Measurements from ENCODE around the gene SEPTIN1.
"Not testable (repeated sequence)": the region's sequence is repeated elsewhere in the genome, so short reads cannot be mapped to it uniquely, and the experiment has no call there.

The SEPTIN1 gene

DNA sequence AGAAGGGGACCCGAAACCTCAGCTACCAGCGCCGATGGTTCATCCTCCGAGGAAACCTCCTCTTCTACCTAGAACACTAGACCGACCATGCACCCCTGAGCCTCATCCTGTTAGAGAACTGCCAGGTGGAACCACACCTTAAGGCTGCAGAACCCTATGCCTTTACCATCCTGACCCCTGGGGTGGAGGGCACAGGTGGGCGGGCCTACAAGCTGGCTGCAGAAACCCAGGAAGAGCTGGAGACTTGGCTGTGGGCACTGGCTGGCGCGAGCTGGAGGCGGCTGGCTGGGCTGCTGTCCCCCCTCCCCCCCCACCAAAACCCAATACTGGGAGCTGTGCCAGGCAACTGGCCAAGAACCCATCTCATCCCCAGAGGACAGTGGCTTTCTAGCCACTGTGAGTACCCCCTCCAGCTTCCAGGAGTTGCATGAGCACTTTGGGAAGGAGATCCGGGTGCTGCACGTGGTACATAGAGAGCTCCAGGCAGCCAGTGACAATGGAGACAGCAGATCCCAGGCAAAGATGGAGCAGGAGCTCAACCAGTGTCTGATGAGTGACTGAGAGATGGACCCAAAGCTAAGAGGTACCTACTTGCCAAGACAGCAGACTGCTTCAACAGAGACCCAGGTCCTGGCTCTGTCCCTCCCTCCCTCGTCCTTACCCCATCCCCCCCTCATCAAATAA, 25.8 kb downstream of the SEPTIN1 start:
- peak; percentile 26 for DNase-seq

DNA sequence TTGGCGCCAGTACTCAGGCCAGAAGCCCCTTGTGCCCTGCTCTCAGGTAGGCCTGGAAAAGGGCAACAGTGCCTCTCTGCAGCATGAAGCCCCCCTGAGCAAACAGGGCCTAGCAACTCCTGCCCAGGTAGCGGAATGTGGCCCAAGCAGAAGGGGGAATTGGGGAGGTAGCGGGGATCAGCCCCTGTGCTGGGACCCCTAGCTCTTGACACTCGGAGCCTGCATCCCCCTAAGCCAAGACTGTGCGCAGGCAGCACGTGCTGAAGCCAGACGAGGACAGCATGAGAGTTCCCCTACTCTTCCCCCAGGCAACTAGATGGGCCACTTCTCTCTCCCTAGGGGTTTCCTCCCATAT, 26.4 kb downstream of the SEPTIN1 start:
- DNase-seq: no peak

DNA sequence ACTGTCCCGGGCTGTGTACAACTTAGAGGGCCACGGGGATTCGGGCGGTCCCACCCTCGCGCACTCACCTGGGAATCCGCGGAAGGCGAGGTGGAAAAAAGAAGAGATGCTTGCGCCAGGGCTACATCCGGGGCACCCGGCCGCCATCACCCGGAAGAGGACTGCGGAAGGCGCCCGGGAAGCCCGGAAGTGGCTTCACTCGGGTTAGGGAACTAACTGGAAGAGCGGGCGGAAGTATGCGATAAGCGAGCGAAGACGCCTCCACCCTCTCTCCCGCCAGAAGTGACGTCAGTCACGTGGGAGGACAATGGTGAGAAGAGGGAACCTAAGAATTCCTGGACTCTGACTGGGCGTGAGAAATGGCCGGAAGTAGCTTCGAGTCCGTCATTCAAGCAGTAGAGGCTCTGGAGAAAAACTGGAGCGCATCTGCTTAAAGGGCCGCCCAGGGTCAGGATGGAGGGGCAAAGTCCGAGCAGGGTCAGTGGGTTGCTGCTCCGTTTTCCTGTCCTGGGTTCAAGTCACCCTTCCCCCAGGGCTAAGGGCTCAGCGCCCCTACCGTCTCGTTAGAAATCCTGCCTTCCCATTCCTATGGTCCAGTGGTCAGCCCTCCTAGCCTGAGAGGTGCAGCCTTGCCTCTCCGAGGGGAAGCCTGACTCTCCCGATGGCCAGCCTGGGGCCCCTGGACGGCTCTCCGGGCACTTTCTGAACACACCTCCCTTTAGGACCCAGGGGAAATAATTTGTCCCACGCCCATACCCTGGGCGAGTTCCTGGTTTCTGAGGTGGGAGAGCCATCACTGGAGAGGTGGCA, 27.0 kb downstream of the SEPTIN1 start, which contains the start of gene CD2BP2:
Gene CD2BP2 (minus strand): TSS at position 165 of the 810 bp plus-strand sequence. CDS start 627 bp downstream, outside the sequence.
- DNase-seq: peak; percentile 97

DNA sequence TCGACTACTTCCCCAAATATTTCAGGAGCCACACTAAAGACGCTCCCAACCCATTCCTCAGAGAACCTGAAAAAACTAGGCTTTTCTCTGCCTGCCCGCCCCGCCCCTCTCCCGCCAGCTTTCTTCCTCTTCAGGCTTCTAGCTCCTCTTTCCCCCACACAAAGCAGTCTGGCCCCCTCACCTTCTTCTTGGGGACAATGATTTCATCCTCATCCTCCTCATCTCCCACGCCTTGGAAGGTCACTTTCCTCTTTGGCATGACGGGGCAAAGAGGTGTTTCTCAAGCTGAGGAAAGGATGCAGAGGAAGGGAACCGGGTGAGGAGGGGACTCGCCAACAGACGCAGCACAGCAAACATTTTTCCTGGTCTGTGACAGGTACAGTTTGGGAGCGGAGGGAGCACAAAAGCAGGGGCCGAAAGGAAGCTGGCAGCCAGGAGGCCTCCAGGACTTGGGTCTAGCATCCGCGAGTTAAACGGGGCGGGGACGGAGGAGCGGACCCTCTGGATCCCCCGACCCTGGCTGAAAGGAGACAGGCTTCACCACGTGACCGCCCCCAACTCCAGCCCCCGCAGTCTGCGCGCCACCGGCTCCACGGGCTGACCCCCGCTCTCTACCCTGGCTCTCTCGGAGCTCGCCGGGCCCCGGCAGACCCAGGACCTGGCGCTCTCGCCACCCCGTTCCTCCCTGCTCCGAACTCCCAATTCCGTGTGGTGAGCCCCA, 27.8 kb downstream of the SEPTIN1 start:
- DNase-seq: no peak

DNA sequence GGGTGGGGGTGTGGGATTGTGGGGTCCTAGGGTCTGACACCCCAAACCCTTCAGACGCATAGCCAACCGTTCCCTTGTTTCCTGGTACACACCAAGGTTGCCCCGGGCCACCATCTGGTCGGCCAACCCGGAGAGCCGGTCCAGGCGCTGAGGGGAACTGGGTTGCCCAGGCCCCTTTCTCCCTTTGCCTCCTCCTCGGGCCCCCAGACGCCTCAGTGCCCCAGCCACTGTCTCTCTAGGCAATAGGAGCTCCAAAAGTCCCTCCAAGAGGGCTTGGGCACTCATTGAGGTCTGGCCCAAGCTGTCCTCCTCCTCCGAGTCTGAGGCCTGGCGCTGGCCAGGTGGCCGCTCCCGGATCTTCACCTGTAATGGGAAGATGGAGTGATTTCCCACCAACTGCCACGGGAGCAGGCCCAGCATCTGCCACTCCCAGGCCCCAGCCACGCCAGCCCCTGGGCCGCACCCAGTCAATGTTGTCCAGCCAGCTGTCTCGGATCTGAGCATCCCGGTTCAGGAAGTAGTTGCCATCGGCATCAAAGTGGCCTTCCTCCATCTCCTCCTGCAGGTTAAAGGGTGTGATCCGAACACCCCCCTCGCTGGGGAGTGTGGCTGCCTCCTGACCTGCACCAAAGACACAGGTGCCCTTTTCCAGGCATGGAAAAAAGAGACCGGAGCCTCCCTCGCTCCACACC, 28.8 kb downstream of the SEPTIN1 start:
- DNase-seq: no peak

DNA sequence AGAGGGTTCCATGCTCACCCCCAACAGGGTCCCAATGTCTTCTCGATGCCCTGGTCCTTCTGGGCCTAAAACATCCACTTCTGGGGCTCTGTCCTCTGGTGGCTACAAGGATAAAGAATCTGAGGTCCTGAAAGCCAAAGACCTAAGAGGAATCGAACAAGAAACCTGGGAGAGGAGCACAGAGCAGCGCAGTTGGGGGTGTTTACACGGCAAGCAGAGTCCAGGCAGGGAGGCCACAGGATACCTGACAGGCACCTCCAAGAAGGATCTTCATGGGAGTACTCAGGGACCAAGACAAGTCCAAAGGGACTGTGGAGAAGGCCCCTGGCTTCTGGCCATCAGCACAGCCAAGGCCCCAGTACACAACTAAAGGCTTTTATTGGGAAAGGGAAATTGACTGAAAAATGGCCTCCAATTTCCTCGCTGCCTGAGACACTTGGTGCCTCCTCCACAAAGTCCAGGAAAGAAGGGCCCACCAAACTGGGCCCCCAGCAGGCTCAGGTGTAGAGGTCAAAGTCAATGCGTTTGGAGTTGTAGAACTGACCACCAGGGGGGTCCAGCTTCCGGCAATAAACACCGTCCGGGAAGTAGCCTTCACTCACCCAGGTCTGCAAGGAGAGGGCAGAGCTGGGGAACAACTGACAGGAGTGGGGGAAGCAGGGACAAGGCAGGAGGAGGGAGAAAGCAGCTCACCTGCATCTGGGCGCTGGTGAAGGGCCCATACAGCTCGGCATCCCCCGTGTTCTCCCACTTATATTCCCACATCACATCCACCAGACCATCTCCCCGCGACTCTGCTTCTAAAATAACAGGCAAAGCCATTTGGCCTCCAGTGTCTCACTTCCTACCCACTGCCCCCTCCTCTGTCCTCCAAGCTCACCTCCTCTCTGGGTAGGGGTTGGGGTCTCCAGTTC, 29.6 kb downstream of the SEPTIN1 start:
- no peak for DNase-seq

DNA sequence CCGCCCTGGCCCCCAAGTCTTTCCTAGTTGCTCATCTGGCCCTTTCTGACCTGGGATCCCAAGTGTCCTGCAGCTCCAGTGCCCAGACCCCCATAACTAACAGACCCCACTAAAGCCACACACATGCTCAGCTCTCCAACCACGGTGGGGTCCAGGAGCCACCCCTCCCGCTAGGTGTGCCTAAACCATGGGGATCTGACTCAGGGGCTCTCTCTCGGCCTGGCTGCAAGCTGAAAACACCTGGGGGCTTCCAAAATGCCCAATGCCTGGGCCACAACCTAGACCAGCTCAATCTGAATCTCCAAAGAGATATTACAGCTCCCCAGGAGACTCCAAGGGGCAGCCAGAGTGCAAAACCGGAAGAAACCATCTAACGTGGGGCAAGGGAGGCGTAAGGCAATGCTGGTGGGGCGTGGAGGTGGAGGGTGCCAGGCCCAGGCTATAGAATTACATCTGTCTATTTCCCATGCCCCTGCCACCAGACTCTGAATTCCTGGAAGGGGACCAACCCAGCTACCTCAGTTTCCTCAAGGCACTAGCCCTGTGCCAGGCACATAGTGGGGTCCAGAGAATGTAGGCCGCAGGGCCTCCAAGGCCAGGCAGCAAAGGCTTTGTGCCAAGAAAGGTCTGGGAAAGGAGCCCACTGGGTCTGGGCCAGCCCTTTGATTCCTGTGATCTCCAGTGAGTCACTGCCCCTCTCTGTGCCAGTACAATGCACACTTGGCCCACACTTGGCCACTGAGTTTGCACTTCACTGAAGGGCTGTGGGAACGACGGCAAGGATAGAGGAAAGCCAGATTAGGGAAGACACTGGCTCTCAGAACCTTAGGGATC, 30.6 kb downstream of the SEPTIN1 start:
- DNase-seq: no peak

DNA sequence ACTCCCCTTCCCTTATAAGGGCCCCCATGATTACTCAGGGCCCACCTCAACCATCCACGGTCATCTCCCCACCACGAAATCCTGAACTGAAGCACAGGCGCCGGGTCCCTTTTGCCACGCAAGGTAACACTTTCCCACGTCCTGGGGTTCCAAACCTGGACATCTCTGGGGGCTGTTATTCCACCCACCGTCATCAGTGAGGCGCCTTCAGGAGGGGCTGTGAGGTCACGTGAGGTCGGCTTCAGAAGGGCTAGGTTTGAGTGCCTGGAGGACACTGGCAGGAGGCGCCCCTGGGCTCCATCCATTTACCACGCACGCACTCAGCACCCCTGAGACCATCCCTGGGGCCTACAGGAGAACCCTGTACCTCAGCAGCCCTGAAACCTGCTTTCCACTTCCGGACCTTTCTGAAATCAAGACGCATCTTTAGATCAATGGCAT, 31.3 kb downstream of the SEPTIN1 start:
- DNase-seq: no peak

DNA sequence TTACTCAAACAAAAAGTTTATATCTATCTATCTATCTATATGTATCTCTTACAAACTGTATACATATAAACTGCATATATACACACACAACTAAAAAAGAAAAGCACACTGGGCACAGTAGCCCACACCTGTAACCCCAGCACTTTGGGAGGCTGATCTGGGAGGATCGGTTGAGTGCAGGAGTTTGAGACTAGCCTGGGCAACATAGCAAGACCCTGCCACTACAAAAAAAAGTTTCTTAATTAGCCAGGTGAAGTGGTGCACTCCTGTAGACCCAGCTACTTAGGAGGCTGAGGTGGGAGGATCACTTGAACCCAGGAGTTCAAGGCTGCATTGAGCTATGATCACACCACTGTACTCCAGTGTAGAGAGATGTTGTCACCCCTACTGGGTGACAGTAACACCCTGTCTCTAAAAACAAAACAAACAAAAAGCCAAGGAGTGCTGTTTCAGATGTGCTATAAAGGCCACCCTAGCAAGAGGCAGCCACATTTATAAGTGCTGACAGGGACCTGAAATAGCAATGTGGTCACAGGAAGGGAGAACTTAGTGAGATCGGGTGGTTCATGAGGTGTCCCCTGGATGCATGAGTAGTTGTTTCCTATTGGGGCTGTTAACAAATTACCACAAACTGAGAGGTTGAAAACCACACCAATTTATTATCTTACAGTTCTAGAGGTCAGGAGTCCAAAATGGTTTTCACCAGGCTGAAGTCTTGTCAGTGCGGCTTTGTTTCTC, 32.1 kb downstream of the SEPTIN1 start:
- DNase-seq: no peak

DNA sequence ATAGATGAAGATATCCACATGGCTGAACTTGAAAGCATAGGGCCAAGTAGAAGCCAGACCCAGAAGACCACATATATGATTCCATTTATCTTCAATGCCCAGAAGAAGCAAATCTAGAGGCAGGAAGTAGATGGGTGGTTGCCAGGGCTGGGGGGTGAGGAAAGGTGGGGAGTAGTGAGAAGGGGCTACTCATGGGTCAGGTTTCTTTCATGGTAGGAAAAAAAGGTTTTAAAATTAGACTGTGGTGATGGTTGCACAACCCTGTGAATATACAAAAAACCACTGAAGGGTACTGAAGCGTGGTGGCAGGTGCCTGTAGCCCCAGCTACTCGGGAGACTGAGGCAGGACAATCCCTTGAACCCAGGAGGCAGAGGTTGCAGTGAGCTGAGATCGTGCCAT, 32.7 kb downstream of the SEPTIN1 start:
- DNase-seq: no peak

DNA sequence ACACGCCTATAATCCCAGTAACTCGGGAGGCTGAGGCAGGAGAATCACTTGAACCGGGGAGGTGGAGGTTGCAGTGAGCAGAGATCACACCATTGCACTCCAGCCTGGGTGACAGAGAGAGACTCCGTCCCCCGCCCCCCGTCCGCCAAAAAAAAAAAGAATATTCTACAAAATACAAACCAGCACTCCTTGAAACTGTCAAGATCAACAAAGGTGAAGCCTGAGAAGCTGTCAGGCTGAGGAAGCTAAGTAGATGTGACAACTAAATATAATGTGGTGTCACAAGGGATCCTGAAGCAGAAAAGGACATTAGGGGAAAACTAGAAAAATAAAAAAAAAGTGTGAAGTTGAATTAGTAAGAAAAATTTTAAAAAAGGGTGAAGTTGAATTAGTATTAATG, 33.4 kb downstream of the SEPTIN1 start:
- DNase-seq: no peak

DNA sequence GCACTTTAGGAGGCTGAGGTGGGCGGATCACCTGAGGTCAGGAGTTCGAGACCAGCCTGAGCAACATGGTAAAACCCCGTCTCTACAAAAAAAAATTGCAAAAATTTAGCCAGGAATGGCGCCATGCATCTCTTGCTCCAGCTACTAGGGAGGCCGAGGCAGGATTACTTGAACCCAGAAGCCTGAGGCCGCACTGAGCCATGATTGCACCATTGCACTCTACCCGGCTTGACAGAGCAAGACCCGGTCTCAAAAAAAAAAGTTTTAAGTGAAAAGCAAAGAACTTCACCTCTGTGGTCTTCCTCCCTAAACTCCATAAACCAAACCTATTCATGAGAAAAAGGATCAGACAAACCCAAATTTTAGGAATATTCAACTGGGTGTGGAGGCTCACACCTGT, 34.2 kb downstream of the SEPTIN1 start:
- no peak for DNase-seq

DNA sequence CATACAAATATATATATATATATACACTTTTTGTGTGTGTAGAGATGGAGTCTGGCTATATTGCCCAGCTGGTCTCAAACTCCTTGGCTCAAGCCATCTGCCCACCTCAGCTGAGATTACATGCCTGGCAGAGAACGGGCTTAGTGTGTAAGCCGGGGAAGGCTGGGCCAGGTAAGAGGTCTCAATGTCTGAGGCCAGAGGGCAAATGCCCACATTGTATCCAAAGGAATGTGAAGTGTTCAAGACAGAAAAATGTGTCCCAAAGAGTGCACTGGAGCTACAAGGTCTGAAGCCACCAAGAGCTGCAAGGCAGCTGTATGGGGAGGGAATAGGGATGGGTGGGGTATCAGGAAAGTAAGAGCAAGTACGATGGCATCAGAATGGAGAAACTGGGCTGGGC, 36.1 kb downstream of the SEPTIN1 start:
- no peak for DNase-seq

DNA sequence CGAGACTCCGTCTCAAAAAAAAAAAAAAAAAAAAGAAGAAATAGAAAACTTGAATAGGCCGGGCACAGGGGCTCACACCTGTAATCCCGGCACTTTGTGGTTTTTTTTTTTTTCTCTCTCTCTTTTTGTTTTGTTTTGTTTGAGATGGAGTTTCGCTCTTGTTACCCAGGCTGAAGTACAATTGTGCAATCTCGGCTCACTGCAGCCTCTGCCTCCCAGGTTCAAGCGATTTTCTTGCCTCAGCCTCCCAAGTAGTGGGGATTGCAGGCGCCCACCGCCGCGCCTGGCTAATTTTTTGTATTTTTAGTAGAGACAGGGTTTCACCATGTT, 38.9 kb downstream of the SEPTIN1 start:
- DNase-seq: not testable (repeated sequence)

DNA sequence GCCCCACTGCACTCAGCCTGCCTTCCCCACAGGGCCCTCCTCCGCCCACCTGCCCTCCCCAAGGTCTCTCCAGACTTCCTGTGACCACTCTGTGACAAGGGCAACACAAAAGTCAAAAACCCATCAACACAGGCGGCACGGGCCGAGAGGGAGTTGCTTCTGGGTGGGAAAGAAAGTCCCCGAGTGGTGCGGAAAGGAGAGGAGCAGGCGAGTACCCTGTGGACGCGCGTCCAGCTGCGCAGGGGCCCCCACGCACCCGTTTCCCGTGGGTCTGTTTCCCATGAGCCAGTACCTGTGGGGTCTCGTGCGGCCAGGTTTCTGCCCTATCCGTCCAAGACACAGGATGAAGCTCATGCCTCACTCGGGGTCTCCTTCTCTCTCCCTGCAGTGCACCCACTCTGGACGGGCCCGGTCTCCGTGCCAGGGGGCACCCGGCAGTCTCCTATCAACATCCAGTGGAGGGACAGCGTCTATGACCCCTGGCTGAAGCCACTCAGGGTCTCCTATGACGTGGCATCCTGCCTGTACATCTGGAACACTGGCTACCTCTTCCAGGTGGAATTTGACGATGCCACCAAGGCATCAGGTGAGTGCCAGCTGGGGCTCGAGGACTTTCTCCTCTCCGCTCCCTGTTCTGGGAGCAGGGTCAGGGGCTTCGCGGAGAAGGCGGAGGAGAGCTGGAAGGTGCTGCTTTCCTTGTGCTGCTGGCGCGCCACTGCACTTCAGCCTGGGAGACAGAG, 39.4 kb downstream of the SEPTIN1 start:
- DNase-seq: no peak

DNA sequence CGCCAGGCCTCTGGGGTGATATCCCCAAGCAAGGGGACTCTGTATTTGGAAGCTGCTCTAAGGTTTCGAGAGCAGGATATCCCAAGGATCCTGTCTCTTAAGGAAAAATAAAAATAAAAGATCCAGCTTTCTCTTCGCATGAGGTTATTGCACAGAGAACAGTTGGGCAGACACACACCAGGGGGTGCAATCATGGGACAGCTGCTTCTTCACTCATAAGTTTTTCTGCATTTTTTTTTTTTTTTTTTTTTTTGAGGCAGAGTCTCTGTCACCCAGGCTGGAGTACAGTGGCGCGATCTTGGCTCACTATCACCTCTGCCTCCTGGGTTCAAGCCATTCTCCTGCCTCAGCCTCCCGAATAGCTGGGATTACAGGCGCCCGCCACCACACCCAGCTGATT, 40.4 kb downstream of the SEPTIN1 start:
- not testable (repeated sequence) for DNase-seq

DNA sequence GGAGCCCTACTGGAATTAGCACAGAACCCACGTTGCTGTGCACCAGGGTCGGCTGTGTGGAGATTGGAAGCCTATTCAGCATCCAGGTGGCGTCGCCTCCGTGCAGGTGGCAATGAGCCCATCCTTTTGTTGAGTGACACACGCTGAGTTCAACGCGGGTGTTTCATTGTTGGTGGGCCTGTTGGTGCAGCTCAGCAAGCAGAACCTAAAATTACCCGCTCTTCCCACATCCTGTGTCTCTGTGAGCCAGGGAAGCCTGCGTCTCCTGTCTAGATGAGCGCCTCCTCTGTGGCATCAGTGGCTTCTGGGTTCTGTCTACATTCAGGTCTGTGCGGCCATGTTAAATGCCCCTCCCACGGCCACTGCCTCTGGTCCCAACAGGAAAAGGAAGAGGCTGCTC, 41.7 kb downstream of the SEPTIN1 start:
- DNase-seq: no peak

DNA sequence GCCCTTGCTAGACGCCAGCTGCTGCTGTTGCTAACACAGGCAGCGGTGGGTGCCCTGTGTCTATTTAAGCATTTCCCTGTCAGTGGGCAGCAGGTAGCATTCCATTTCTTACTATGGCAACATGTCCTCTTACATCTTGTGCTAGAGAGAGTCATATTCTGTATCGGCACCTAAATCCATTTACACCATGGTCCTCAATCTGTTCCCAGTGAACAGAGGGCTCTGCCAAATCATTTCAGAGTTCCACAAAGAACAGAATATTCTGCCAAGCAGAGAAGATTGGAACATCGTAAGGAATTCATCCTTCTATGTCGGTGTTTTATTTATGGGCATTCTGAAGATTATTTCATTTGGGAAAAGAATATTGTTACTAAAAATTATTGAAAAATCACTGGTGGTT, 43.6 kb downstream of the SEPTIN1 start:
- not testable (repeated sequence) for DNase-seq

DNA sequence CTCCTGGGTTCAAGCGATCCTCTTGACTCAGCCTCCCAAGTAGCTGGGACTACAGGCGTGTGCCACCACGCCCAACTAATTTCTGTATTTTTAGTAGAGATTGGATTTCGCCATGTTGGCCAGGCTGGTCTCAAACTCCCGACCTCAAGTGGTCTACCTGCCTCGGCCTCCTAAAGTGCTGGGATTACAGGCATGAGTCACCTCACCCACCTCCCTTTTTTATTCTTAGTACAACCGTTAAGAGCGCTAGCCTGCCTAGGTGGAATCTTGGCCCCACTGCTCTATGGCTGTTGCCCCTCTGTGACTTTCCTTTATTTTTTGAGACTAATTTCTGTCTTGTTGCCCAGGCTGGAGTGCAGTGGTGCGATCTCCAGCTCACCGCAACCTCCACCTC, 44.4 kb downstream of the SEPTIN1 start:
- not testable (repeated sequence) for DNase-seq

Data from NCI-H1105 (cell line).